GM10266 (cell line): Measurements from ENCODE around the gene GSX2.

Experiments
- DNase-seq: peaks from one replicate; pipeline ENCODE4 v3.0.0; 2012; ENCODE audit errors: extremely low spot score
- TF ChIP-seq, protein P1 (sequence below): IDR thresholded peaks from 2 replicates; pipeline ENCODE4 v1.5.1; 2012; ENCODE audit warnings: mild to moderate bottlenecking, low read depth; ENCODE audit not compliant: control insufficient read depth, insufficient read depth; ENCODE audit errors: missing control alignments

Gene GSX2

DNA sequence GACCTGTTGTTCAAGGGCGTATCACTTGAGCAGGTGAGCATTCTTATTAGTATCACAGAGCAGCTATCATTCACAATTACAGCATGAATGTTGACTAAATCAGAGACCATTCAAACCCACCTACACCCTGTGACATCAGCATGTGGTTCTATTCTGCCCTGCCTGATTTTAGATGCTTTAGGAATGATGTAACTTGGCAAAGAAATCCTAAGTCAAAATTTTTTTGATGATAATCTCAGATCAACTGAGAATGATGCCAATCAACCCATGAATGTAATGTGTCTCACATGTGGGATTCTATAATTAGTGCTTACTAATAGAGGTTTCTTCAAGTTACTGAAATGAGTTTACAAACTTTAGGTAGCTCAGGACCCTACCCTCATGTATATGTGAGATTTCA is 22.2 kb upstream of the GSX2 start:
- TF ChIP-seq, protein P1, sequence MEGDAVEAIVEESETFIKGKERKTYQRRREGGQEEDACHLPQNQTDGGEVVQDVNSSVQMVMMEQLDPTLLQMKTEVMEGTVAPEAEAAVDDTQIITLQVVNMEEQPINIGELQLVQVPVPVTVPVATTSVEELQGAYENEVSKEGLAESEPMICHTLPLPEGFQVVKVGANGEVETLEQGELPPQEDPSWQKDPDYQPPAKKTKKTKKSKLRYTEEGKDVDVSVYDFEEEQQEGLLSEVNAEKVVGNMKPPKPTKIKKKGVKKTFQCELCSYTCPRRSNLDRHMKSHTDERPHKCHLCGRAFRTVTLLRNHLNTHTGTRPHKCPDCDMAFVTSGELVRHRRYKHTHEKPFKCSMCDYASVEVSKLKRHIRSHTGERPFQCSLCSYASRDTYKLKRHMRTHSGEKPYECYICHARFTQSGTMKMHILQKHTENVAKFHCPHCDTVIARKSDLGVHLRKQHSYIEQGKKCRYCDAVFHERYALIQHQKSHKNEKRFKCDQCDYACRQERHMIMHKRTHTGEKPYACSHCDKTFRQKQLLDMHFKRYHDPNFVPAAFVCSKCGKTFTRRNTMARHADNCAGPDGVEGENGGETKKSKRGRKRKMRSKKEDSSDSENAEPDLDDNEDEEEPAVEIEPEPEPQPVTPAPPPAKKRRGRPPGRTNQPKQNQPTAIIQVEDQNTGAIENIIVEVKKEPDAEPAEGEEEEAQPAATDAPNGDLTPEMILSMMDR, result no peak
- DNase-seq, result no peak

DNA sequence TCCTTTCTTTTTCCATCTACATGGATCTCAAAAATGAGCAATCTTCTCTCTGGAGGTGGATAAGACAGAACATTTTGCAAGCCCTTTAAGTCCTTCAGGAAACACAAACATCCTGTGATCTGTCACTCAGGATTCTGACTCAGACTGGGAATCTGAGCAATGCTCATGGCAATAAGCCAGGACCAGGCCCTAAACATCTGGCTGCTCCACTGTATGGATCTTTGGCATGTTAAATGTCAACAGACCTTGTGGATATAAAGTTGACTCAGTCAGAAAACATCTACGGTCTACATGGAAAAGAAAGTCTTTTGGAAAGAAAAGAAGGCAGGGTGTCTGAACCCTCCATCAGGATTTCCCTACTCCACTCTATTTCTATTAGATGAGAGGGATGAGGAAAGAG is 17.8 kb upstream of the GSX2 start:
- TF ChIP-seq, protein P1, result no peak
- no peak for DNase-seq

DNA sequence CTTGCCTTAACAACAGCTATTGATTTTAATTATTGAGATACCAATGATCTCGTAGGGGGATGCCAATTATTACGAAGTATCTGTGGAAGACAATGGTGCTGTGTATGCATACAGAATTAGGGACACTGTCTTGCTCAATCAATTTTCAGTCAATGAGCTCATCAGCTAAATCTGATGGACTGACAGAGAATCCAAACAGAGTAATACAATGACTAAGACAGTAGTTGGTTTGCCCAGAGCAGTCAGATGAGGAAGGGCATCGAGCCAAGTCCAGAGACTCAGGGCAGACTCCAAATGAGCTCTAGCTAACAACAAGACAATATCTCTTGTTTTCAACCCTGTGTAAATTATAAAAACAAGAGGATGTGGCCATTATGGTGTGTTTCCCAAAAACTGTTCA is 14.7 kb upstream of the GSX2 start:
- DNase-seq, result no peak
- TF ChIP-seq, protein P1, result no peak

DNA sequence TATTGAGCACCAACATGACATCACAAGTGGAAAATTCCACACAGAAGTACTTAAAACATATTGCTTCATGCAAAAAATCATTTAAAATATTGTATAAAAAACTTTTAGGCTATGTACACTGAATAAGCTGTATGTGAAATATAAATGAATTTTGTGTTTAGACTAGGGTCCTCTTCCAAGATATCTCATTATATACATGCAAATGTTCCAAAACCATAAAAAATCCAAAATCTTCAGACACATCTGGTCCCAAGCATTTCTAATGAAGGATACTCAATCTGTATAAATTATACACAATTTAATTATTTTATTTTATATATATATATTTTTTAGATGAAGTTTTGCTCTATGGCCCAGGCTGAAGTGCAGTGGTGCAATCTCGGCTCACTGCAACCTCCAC is 10.1 kb upstream of the GSX2 start:
- DNase-seq, result no peak
- TF ChIP-seq, protein P1, result no peak

DNA sequence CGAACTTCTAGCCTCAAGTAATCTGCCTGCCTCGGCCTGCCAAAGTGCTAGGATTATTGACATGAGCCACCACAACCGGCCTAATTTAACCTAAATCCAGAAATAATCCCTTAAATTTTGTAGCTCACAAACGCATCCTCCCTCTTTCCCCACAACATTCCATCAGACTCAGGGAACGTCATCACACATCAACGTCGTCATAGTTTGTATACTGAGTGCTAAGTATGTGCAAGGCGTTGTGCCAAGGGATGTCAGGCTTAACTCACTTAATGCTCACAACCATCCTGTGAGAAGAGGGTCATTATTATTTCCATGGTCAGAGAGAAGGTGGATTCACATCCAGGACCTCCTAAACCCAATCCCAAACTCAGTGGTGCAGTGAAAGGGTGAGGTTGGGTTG is 9.6 kb upstream of the GSX2 start:
- TF ChIP-seq, protein P1, result no peak
- DNase-seq, result no peak

DNA sequence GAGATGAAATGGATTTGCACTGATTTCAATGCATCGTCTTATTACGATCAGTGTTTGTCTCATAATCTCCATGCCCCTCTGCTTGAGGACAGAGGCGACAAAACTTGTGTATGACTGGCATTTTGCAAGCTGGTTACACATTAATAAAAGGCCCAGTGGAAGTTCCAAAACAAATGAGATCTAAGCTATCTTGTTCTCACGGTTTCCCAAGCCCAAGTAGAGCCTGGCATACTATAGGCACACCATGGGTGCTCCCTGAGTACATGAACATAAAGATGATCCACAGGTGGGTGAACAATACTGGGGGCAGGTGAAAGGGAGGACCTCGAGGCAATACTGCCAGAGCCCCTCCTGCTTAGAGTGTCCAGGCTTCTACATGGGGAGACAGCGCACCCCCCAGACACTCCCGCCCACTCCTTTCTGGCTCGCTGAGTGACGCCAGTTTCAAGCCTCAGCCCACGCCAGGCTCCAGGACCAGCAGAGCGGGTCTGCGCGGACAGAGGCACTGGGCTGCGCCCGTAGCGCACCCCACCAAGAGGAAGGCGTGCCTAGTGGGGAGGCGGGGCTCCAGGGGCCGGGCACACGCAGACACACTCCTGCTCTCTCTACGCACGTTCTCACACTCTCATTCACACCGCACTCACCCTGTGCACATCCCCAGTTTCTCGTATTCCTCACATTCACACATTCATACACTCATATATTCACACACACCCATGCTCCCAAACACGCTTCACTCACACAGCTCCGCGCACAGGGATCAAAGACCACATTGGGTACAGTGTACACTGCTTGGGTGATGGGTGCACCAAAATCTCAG is 8.9 kb upstream of the GSX2 start:
- TF ChIP-seq, protein P1, result no peak
- DNase-seq, result no peak

DNA sequence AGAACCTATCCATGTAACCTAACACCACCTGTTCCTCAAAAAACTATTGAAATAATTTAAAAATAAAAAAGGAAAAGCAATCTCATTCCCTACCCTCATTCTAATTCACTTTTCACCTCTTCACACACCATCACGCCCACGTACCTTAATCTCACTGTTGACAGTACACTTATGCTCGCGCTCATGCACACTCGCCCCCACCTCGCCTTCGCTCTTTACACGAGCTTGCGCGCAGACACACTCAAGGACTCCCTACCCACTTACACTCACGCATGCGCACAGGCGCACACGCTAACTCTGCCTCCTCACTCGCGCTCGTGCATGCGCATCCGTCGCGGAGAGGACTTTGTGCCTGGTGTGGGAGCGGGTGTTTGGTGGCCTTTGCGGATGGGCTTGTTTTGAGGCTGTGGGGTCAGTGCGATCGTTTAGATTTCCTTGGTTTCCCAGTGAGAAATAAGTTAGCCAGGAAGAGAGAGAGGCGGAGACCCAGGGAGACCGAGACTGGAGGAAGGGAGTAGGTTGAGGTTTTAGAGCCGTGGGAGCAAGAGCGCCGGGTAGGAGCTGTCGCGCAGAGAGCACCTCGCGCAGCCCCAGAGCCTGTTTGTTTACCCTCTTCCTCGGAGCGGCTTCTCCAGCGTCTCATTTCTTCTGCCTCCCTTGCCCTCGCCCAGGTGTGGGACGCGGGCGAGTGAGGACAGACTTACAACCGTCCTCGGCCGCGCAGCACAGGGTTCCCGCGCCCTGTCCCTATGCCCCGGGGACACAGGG is 8.1 kb upstream of the GSX2 start:
- TF ChIP-seq, protein P1, result no peak
- peak; percentile 67 for DNase-seq
